Body of pancreas (tissue), 4 donors: Measurements from ENCODE around the gene THAP9. TPM values are rescaled to one million over a fixed set of nuclear protein-coding genes. Genes with fewer than 3 reads are reported as not detected.
"Not testable (repeated sequence)": the region's sequence is repeated elsewhere in the genome, so short reads cannot be mapped to it uniquely, and the experiment has no call there.

Experiments used
- ATAC-seq: fragments of 150-250 bp; one replicate; pipeline ENCODE4 v1.9.1; 2016
- DNase-seq, 4 donors: peaks; one replicate each; pipeline ENCODE4 v3.0.0-alpha.2; 2019
- H3K27ac ChIP-seq, 4 donors: fragments of 200-600 bp; sonication (generic); 1 replicate in 3 of 4; 2 replicates in 1 of 4; pipeline versions ENCODE4 v1.5.1 to v1.6.1; 2016 to 2019; ENCODE audit warnings: mild to moderate bottlenecking in 1 of 4, mixed read lengths in 1 of 4, moderate library complexity in 1 of 4
- H3K27me3 ChIP-seq, 2 donors: fragments of 200-600 bp; sonication (generic); one replicate each; pipeline ENCODE4 v1.6.0; 2016; ENCODE audit warnings: mild to moderate bottlenecking in 1 of 2
- H3K36me3 ChIP-seq, 2 donors: fragments of 200-600 bp; sonication (generic); replicated peaks in 1 of 2; 2 replicates each; pipeline ENCODE4 v1.5.1; 2016; ENCODE audit warnings: low read depth in 2 of 2; ENCODE audit not compliant: insufficient read depth in 1 of 2
- H3K4me1 ChIP-seq: fragments of 200-600 bp; sonication (generic); one replicate; pipeline ENCODE4 v1.6.0; 2016
- H3K4me3 ChIP-seq, 2 donors: fragments of 200-600 bp; sonication (generic); 1 replicate in 1 of 2; 2 replicates in 1 of 2; pipeline ENCODE4 v1.5.1; 2016 to 2019
- H3K9me3 ChIP-seq, 3 donors: fragments of 200-600 bp; sonication (generic); 1 replicate in 2 of 3; 2 replicates in 1 of 3; pipeline ENCODE4 v1.5.1; 2016
- POLR2A ChIP-seq, 3 donors: fragments of 450-650 bp; IDR thresholded peaks; one replicate each; pipeline ENCODE4 v1.6.1; 2016; ENCODE audit warnings: antibody characterized with exemption in 3 of 3, mild to moderate bottlenecking in 2 of 3
- WGBS, 2 donors: methylation state at CpG; one replicate each; pipeline ENCODE4 v1.1.5; 2017; 5-methylcytosine and 5-hydroxymethylcytosine counted together
- intact Hi-C: fragments of 100-400 bp; cut with DNase I; formaldehyde crosslinking; loops from one replicate; pipeline ENCODE4 v1.15.1; 2023
- total RNA-seq, 2 donors: library from RNA; depleted of rRNA; stranded (reverse); fragments of >200 nt; gene quantifications; one replicate each; pipeline ENCODE4 v1.1.0, GENCODE V29; 2016
- TF ChIP-seq, protein P1 (sequence below), 7 experiments: fragments of 450-650 bp in 4 of 7; fragments of 200-600 bp in 3 of 7; sonication (generic) in 3 of 7; IDR thresholded peaks; one replicate each; pipeline ENCODE4 v1.5.1; 2016 to 2019; ENCODE audit warnings: antibody characterized with exemption in 7 of 7

Gene THAP9
- total RNA-seq, 2 donors from 2014 or later, result 0.33 to 3.9 TPM

DNA sequence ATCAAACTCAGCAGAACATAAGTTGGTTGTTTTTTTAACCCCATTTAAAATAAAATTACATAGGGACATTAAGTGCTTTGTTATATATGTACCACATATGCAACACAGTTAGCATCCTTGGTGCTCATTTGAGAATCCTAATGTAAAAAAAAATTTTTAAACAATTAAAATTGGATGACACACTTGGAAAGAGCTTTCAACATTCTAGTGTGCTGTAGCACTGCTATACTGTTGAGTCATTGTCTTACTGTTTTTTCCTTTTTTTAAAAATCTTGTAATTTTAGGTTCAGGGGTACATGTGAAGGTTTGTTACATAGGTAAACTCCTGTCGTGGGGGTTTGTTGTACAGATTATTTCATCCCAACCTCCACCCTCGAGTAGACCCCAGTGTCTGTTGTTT is 12.8 kb downstream of the THAP9 start:
- TF ChIP-seq, protein P1, sequence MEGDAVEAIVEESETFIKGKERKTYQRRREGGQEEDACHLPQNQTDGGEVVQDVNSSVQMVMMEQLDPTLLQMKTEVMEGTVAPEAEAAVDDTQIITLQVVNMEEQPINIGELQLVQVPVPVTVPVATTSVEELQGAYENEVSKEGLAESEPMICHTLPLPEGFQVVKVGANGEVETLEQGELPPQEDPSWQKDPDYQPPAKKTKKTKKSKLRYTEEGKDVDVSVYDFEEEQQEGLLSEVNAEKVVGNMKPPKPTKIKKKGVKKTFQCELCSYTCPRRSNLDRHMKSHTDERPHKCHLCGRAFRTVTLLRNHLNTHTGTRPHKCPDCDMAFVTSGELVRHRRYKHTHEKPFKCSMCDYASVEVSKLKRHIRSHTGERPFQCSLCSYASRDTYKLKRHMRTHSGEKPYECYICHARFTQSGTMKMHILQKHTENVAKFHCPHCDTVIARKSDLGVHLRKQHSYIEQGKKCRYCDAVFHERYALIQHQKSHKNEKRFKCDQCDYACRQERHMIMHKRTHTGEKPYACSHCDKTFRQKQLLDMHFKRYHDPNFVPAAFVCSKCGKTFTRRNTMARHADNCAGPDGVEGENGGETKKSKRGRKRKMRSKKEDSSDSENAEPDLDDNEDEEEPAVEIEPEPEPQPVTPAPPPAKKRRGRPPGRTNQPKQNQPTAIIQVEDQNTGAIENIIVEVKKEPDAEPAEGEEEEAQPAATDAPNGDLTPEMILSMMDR (IDR thresholded peaks at IDR 0.05), result no peak
- H3K36me3 ChIP-seq, result no peaks in the 10 kb centered on the region
- no peaks in the 10 kb centered on the region for H3K27me3 ChIP-seq
- ATAC-seq (no peak), DNase-seq (no peak)
- 41 to 44% methylated on average over 2 of the region's 2 CpGs for WGBS, 2 donors
- H3K27ac ChIP-seq, result no peak overlapping the region
- H3K9me3 ChIP-seq, result no peaks in the 10 kb centered on the region
- intact Hi-C loops, result no loop called here
- no peak overlapping the region for H3K4me3 ChIP-seq
- no peaks in the 10 kb centered on the region for H3K4me1 ChIP-seq

DNA sequence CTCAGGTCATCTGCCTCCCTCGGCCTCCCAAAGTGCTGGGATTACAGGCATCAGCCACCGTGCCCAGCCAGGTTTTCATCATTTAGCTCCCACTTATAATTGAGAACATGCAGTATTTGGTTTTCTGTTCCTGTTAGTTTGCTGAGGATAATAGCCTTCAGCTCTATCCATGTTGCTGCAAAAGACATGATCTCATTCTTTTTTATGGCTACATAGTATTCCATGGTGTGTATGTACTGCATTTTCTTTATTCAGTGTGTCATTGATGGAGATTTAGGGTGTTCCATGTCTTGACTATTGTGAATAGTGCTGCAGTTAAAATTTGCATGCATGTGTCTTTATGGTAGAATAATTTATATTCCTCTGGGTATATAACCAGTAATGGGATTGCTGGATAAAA is 13.4 kb downstream of the THAP9 start:
- H3K36me3 ChIP-seq, H3K4me1 ChIP-seq, H3K4me3 ChIP-seq, H3K27ac ChIP-seq, H3K27me3 ChIP-seq, ATAC-seq, DNase-seq, H3K9me3 ChIP-seq, intact Hi-C loops: not testable (repeated sequence)
- WGBS, 2 donors, result 96 to 100% methylated on average over 2 of the region's 2 CpGs

- no peak for ATAC-seq
- intact Hi-C loops, result no loop called here
- Histone ChIP-seq H3K4me1 (no peaks in the 10 kb centered on the region), H3K9me3 (no peaks in the 10 kb centered on the region), H3K27ac (no peak overlapping the region), H3K27me3 (no peaks in the 10 kb centered on the region), H3K36me3 (no peaks in the 10 kb centered on the region), H3K4me3 (no peak overlapping the region)
- no peak for DNase-seq
- 88 to 89% methylated on average over 7 of the region's 7 CpGs for WGBS, 2 donors
- TF ChIP-seq POLR2A (IDR thresholded peaks at IDR 0.05), result no peak
- TF ChIP-seq, protein P1 (IDR thresholded peaks at IDR 0.05), result no peak
Observed at GRCh38 chr4:82918091-82918490, 17.6 kb downstream of the THAP9 start.

DNA sequence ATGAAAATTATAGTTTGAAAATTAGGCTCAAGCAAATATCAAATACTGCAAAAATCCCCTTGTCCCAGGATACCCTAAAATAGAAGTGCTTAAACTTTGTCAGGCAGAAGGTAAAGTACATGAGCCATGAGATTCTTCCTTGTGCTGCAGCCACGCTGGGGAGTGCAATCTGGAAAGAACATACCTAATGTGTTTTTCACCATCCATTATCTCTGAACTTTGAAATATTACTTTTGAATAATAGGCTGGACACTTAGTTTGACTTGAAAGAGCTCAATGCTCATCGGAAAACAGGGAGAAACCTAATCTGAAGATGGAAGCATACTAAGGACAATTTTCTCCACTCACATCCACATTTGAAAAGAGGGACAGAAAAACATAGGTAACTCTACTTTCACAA is 18.9 kb downstream of the THAP9 start:
- Histone ChIP-seq H3K4me1 (no peaks in the 10 kb centered on the region), H3K9me3 (no peaks in the 10 kb centered on the region), H3K27ac (no peak overlapping the region), H3K36me3 (no peaks in the 10 kb centered on the region), H3K4me3 (no peak overlapping the region), H3K27me3 (no peaks in the 10 kb centered on the region)
- ATAC-seq (no peak), DNase-seq (no peak)
- intact Hi-C loops, result no loop called here
- no peak for TF ChIP-seq POLR2A (IDR thresholded peaks at IDR 0.05)
- TF ChIP-seq, protein P1 (IDR thresholded peaks at IDR 0.05), result no peak
- WGBS, 2 donors, result 72 to 75% methylated on average over 2 of the region's 2 CpGs

- intact Hi-C loops, result no loop called here
- no peaks in the 10 kb centered on the region for H3K4me1 ChIP-seq
- H3K27me3 ChIP-seq, result no peaks in the 10 kb centered on the region
- TF ChIP-seq, protein P1 (IDR thresholded peaks at IDR 0.05), result no peak
- TF ChIP-seq POLR2A (IDR thresholded peaks at IDR 0.05), result no peak
- DNase-seq (no peak), ATAC-seq (no peak)
- no peaks in the 10 kb centered on the region for H3K9me3 ChIP-seq
- no peak overlapping the region for H3K27ac ChIP-seq
- H3K4me3 ChIP-seq, result no peak overlapping the region
- H3K36me3 ChIP-seq, result no peaks in the 10 kb centered on the region
Observed at GRCh38 chr4:82921795-82922194, 21.3 kb downstream of the THAP9 start.
